Keratinocyte (primary cell): Measurements from ENCODE around the gene C22orf39. TPM values are rescaled to one million over a fixed set of nuclear protein-coding genes. Genes with fewer than 3 reads are reported as not detected.

Source experiments
- DNase-seq: peaks from one replicate; pipeline ENCODE4 v3.0.0-alpha.2; 2011; ENCODE audit warnings: low read depth, missing footprints, low spot score
- FAIRE-seq: peaks from 2 replicates; lab custom pipeline; 2011; peaks lifted over from hg19 to GRCh38; lab: Jason Lieb, UNC
- H2AFZ ChIP-seq: 2 replicates; pipeline ENCODE4 v1.6.0; 2012; ENCODE audit warnings: low read length, control low read depth, inconsistent platforms; ENCODE audit not compliant: control insufficient read depth
- H3K27ac ChIP-seq: 2 replicates; pipeline ENCODE4 v1.5.1; 2011; ENCODE audit warnings: low read length; ENCODE audit not compliant: control insufficient read depth, insufficient read depth
- H3K27me3 ChIP-seq: 3 replicates; pipeline ENCODE4 v1.6.0; 2011; ENCODE audit warnings: low read length; ENCODE audit not compliant: control insufficient read depth, insufficient read depth; ENCODE audit errors: extremely low read depth
- H3K36me3 ChIP-seq, 2 experiments: 2 replicates in 1 of 2; 3 replicates in 1 of 2; pipeline ENCODE4 v1.5.1; 2011; ENCODE audit warnings: low read length in 2 of 2, mild to moderate bottlenecking in 1 of 2; ENCODE audit not compliant: control insufficient read depth in 2 of 2, insufficient read depth in 2 of 2; ENCODE audit errors: extremely low read depth in 1 of 2
- H3K4me1 ChIP-seq: 3 replicates; pipeline ENCODE4 v1.5.1; 2011; ENCODE audit warnings: low read length; ENCODE audit not compliant: control insufficient read depth, insufficient read depth; ENCODE audit errors: extremely low read depth
- H3K4me2 ChIP-seq: 3 replicates; pipeline ENCODE4 v1.6.0; 2011; ENCODE audit warnings: low read depth, low read length; ENCODE audit not compliant: control insufficient read depth, insufficient read depth; ENCODE audit errors: extremely low read depth
- H3K4me3 ChIP-seq, 3 experiments: fragments of 200-600 bp in 1 of 3; sonication (generic) in 1 of 3; 2 replicates in 2 of 3; 3 replicates in 1 of 3; pipeline ENCODE4 v1.5.1; 2011 to 2016; ENCODE audit warnings: low read length in 3 of 3, mild to moderate bottlenecking in 3 of 3, control low read depth in 2 of 3, inconsistent platforms in 1 of 3, low read depth in 1 of 3, mixed read lengths in 1 of 3, mixed run types in 1 of 3, moderate library complexity in 1 of 3; ENCODE audit not compliant: control insufficient read depth in 2 of 3, insufficient read depth in 2 of 3; ENCODE audit errors: extremely low read depth in 1 of 3
- H3K79me2 ChIP-seq: 2 replicates; pipeline ENCODE4 v1.6.0; 2012; ENCODE audit warnings: low read length; ENCODE audit not compliant: control insufficient read depth, insufficient read depth
- H3K9ac ChIP-seq: 3 replicates; pipeline ENCODE4 v1.6.0; 2011; ENCODE audit warnings: low read length; ENCODE audit not compliant: control insufficient read depth, insufficient read depth; ENCODE audit errors: extremely low read depth
- H3K9me1 ChIP-seq: 3 replicates; pipeline ENCODE4 v1.6.0; 2011; ENCODE audit warnings: low read length; ENCODE audit not compliant: control insufficient read depth, insufficient read depth; ENCODE audit errors: extremely low read depth
- H3K9me3 ChIP-seq: 2 replicates; pipeline ENCODE4 v1.5.1; 2012; ENCODE audit warnings: low read depth, low read length; ENCODE audit not compliant: control insufficient read depth
- H4K20me1 ChIP-seq: 3 replicates; pipeline ENCODE4 v1.6.0; 2011; ENCODE audit warnings: low read length; ENCODE audit not compliant: control insufficient read depth, insufficient read depth; ENCODE audit errors: extremely low read depth
- EZH2 ChIP-seq: IDR thresholded peaks from one replicate; pipeline ENCODE4 v1.6.1; 2012; ENCODE audit warnings: inconsistent platforms, mild to moderate bottlenecking, low read length, moderate library complexity
- dilution Hi-C: fragments of 300-500 bp; cut with MboI; formaldehyde crosslinking; loops from one replicate; pipeline ENCODE4 v1.7.0; 2020; ENCODE audit warnings: low sequenced_read_pairs; ENCODE audit not compliant: extremely low pct_ligation_motif_present
- polyA plus RNA-seq, 5 experiments: library from polyadenylated mRNA; depleted of rRNA in 3 of 5; stranded (reverse) in 3 of 5; stranded (forward) in 1 of 5; unstranded in 1 of 5; fragments of >200 nt; gene quantifications; 1 replicate in 1 of 5; 2 replicates in 3 of 5; 3 replicates in 1 of 5; pipeline versions ENCODE4 v1.2.1 to v1.2.3, GENCODE V29; 2011 to 2012; ENCODE audit warnings: missing spikeins in 2 of 5, low read depth in 1 of 5, low replicate concordance in 1 of 5
- TF ChIP-seq, protein P1 (sequence below), 3 experiments: IDR thresholded peaks in 1 of 3; conservative IDR thresholded peaks in 1 of 3; optimal IDR thresholded peaks in 1 of 3; 2 replicates in 2 of 3; 3 replicates in 1 of 3; pipeline versions ENCODE3 to v1.5.1; 2011; ENCODE audit warnings: low read length in 3 of 3, mild to moderate bottlenecking in 3 of 3, moderate library complexity in 2 of 3, control low read depth in 1 of 3, inconsistent platforms in 1 of 3; ENCODE audit not compliant: insufficient read depth in 2 of 3; ENCODE audit errors: extremely low read depth in 1 of 3

Gene C22orf39
- polyA plus RNA-seq, 1 donor (not counting 4 experiments of a cell fraction or from before 2014, with no cell fraction given) = 13.8 TPM

DNA sequence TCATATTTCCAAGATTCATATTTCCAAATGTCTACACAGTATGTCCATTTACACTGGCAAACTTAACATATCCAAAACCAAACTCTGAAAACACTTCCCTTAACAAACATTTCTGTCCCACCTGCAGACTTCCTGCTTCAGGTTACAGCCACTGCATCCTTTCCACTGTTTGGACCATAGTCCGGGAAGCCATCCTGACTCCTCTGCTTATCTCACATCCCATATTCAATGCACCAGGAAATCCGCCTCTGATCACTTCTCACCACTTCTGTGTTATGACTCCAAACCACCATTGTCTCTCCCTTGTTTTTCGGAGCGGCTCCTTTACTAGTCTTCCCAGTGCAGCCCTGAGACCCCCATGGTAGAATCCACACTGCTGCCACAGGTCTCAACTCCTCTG lies 46.0 kb downstream of the C22orf39 start:
- Histone ChIP-seq H3K9ac (no peak overlapping the region), H3K9me1 (no peaks in the 10 kb centered on the region), H4K20me1 (no peaks in the 10 kb centered on the region), H3K9me3 (no peaks in the 10 kb centered on the region), H3K36me3 (peaks cover 33 to 39% of the 10 kb centered on the region in 2 experiments), H3K79me2 (no peaks in the 10 kb centered on the region), H3K4me3 (no peak overlapping the region), H3K27me3 (no peaks in the 10 kb centered on the region), H3K27ac (no peak overlapping the region), H3K4me2 (no peak overlapping the region), H3K4me1 (no peaks in the 10 kb centered on the region), H2AFZ (no peak overlapping the region)
- TF ChIP-seq EZH2 = no peak
- TF ChIP-seq, protein P1, sequence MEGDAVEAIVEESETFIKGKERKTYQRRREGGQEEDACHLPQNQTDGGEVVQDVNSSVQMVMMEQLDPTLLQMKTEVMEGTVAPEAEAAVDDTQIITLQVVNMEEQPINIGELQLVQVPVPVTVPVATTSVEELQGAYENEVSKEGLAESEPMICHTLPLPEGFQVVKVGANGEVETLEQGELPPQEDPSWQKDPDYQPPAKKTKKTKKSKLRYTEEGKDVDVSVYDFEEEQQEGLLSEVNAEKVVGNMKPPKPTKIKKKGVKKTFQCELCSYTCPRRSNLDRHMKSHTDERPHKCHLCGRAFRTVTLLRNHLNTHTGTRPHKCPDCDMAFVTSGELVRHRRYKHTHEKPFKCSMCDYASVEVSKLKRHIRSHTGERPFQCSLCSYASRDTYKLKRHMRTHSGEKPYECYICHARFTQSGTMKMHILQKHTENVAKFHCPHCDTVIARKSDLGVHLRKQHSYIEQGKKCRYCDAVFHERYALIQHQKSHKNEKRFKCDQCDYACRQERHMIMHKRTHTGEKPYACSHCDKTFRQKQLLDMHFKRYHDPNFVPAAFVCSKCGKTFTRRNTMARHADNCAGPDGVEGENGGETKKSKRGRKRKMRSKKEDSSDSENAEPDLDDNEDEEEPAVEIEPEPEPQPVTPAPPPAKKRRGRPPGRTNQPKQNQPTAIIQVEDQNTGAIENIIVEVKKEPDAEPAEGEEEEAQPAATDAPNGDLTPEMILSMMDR (optimal IDR thresholded peaks at IDR 0.05 in 1 of 3, IDR thresholded peaks at IDR 0.05 in 1 of 3, conservative IDR thresholded peaks at IDR 0.05 in 1 of 3; ENCODE audit: extremely low read depth in 1 of 3, insufficient read depth in 2 of 3, low read length in 3 of 3) = no peak
- FAIRE-seq = no peak
- dilution Hi-C loops = no loop called here
- no peak for DNase-seq

DNA sequence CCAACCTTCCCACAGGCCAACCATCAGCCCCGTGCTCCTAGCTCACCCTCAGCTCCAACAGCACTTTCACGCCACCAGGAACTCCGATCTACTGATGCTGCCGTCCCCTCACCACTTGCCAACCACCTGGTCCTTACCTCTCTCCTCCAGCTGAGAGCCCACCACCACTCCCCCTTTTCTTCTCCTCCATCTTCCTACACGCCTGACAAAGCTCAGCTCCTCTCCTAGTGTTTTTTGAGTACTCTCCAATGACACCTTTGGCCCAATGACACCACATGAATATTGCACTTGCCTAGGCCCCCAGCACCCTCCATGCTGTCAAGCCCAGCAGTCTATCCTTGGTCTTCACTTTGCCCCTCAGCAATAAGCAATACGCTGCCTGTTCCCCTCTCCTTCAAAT lies 46.6 kb downstream of the C22orf39 start:
- FAIRE-seq (no peak), DNase-seq (no peak)
- Histone ChIP-seq H3K79me2 (no peaks in the 10 kb centered on the region), H3K9ac (no peak overlapping the region), H3K4me1 (no peaks in the 10 kb centered on the region), H3K4me2 (no peak overlapping the region), H3K27ac (no peak overlapping the region), H3K36me3 (peaks cover 34 to 39% of the 10 kb centered on the region in 2 experiments), H2AFZ (no peak overlapping the region), H4K20me1 (no peaks in the 10 kb centered on the region), H3K9me3 (no peaks in the 10 kb centered on the region), H3K4me3 (no peak overlapping the region), H3K27me3 (no peaks in the 10 kb centered on the region), H3K9me1 (no peaks in the 10 kb centered on the region)
- TF ChIP-seq EZH2 = no peak
- TF ChIP-seq, protein P1 (optimal IDR thresholded peaks at IDR 0.05 in 1 of 3, IDR thresholded peaks at IDR 0.05 in 1 of 3, conservative IDR thresholded peaks at IDR 0.05 in 1 of 3; ENCODE audit: extremely low read depth in 1 of 3, insufficient read depth in 2 of 3, low read length in 3 of 3) = no peak
- dilution Hi-C loops = no loop called here
